ENCODE measurements around the gene ACTRT2.

The ACTRT2 gene

GRCh38 chr1:3053986-3054385 lies 32.7 kb downstream of the ACTRT2 start:
- TF ChIP-seq ZFX (IDR thresholded peaks at IDR 0.05), result no peak
- TF ChIP-seq, protein P1, sequence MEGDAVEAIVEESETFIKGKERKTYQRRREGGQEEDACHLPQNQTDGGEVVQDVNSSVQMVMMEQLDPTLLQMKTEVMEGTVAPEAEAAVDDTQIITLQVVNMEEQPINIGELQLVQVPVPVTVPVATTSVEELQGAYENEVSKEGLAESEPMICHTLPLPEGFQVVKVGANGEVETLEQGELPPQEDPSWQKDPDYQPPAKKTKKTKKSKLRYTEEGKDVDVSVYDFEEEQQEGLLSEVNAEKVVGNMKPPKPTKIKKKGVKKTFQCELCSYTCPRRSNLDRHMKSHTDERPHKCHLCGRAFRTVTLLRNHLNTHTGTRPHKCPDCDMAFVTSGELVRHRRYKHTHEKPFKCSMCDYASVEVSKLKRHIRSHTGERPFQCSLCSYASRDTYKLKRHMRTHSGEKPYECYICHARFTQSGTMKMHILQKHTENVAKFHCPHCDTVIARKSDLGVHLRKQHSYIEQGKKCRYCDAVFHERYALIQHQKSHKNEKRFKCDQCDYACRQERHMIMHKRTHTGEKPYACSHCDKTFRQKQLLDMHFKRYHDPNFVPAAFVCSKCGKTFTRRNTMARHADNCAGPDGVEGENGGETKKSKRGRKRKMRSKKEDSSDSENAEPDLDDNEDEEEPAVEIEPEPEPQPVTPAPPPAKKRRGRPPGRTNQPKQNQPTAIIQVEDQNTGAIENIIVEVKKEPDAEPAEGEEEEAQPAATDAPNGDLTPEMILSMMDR (conservative IDR thresholded peaks at IDR 0.05), result no peak
- H3K27ac ChIP-seq, result no peak overlapping the region

GRCh38 chr1:3054474-3054873 lies 33.2 kb downstream of the ACTRT2 start:
- TF ChIP-seq, protein P1 (conservative IDR thresholded peaks at IDR 0.05), result no peak
- H3K27ac ChIP-seq, result no peak overlapping the region

DNA sequence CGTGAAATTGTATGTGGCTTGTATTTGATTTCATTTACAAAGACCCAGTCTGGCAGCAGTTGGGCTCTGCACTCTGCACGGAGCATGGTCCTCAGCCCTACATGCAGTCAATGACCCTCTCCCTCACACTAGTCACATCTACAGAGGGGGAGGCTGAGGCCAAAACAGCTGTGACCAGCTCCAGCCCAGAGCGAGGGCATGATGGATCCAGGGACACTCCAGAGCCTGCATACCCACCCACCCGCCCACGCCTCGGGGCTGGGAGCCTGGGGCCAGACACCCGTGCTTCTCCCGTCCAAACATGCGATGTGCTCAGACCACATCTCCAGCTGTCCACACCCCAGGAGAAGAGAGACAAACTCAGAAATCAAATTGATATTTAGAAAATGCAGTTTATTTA lies 33.8 kb downstream of the ACTRT2 start:
- TF ChIP-seq, protein P1 (conservative IDR thresholded peaks at IDR 0.05), result no peak
- no peak for TF ChIP-seq ZFX (IDR thresholded peaks at IDR 0.05)

GRCh38 chr1:3056641-3057040 lies 35.4 kb downstream of the ACTRT2 start:
- TF ChIP-seq, protein P1 (conservative IDR thresholded peaks at IDR 0.05), result no peak
- TF ChIP-seq ZFX (IDR thresholded peaks at IDR 0.05), result no peak
- H3K27ac ChIP-seq, result no peak overlapping the region

More for the DNA sequence above, 33.8 kb downstream of the ACTRT2 start:
- no peak overlapping the region for H3K27ac ChIP-seq

DNA sequence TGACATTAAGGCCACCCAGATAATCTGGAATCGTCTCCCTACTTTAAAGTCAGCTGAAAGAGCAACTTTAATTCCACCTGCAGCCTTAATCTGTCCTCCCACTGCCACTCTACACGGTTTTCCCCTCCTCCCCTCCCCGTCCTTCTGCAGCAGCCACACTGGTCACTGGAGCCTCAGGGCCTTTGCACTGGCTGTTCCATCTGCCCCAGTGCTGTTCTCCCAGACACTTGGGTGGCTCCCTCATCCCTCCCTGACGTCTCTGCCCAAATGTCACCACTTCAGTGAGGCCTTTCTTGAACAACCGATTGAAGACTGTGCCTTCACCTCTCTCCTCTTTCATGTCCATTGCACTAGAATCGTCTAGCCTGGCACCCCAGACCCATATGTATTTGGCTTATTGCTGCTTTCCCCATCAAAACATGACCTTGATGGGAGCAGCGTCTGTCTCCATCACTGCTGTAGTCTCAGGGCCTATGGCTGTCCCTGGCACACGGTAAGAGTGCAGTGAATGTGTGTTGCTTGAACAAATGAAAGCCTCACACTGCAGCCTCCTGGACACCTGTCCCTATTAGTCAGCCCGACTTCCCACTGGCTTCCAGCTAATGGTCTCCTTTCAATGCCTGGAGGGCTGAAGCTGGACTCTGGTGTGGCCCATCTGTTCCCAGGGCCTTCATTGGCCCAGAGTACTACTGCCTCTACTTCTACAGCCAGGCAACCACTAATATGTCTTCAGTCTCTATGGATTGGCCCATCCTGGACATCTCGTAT lies 37.2 kb downstream of the ACTRT2 start:
- TF ChIP-seq ZFX (IDR thresholded peaks at IDR 0.05), result no peak
- TF ChIP-seq, protein P1 (conservative IDR thresholded peaks at IDR 0.05), result no peak
- H3K27ac ChIP-seq, result no peak overlapping the region

GRCh38 chr1:3060127-3060526 lies 38.9 kb downstream of the ACTRT2 start:
- no peak overlapping the region for H3K27ac ChIP-seq
- no peak for TF ChIP-seq ZFX (IDR thresholded peaks at IDR 0.05)
- TF ChIP-seq, protein P1 (conservative IDR thresholded peaks at IDR 0.05), result no peak

GRCh38 chr1:3060601-3061551 lies 39.6 kb downstream of the ACTRT2 start:
- TF ChIP-seq ZFX (IDR thresholded peaks at IDR 0.05), result no peak
- no peak overlapping the region for H3K27ac ChIP-seq

Data from C4-2B (cell line).